NCI-H526 (cell line): ENCODE results near the gene ABAT.
"Not testable (repeated sequence)": the region's sequence is repeated elsewhere in the genome, so short reads cannot be mapped to it uniquely, and the experiment has no call there.

Experiments used
- DNase-seq, 2 experiments: peaks; one replicate each; lab custom pipeline; 2025; lab: John Stamatoyannopoulos, UW

The ABAT gene

GRCh38 chr16:8742068-8742467 is 67.7 kb downstream of the ABAT start:
- DNase-seq = no peak

- DNase-seq = not testable (repeated sequence)
Observed at GRCh38 chr16:8748944-8749343, 74.5 kb downstream of the ABAT start.

GRCh38 chr16:8751481-8752311 is 77.3 kb downstream of the ABAT start:
- DNase-seq = no peak

- DNase-seq = no peak
Observed at GRCh38 chr16:8752706-8753105, 78.3 kb downstream of the ABAT start.

DNA sequence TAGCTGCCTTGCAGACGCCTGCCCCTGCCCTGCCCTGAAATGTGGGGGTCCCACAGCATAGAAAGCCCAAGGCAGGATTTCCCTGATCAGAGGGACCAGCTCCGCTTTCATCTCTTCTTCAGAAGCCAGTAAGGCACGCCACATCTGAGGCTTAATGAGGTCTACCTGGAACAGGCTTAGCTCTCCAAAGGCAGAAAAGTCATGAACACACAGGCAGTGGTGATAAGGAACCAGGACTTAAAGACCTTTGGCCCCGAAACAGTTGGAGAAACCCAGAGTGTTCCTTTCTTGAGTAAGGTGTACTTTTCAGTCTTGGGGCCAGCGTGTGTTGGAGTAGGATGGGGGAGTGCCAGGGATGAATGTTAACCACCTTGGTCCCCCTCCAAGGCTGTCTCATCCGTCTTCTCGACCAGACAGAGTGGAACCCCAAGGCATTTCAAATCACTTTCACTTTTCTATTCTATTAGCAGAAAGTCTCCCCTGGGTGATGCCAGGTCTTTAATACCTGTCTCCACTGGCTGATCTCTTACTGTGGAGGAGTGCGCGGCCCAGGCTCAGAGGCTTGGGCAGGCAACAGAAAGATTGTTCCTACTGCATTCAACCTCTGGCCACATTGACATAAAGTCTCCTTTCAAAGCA is 79.1 kb downstream of the ABAT start:
- no peak for DNase-seq

DNA sequence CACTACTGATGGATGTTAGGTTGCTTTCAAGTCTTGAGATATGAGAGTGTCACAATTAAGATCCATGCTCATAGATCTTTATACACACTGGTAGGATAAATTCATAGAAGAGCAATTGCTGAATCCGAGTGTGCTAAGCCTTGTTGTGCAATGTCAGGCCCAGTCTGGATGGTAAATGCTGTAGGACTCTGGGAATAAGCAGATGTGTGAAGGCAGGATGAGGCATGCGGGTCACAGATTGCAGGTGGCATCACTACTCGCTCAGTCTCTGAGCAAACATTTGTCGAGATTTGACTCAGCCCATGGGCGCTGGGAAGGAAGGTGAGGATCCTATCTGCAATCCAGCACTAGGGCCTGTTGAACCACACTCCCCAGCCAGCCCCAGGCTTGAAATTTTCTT is 82.3 kb downstream of the ABAT start:
- DNase-seq = no peak

DNA sequence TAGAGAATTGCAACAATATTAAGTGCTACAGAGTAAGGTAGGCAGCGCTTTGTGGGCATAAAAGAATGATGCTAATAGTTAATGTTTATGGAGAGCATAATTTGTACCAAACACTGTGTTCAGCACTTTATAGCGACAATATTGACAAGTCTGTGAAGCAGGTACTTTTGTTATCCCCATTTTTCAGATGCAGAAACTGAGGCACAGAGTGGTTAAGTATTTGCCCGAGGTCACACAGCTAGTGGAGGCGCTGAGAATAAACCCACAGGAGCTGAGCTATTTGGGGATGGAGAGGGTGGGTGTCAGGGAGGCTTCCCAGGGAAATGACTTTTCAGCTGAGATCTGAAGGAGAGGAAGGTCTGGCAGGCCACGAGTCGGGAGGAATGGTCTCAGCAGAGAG is 83.6 kb downstream of the ABAT start:
- no peak for DNase-seq

- no peak for DNase-seq
Observed at GRCh38 chr16:8760021-8760420, 85.6 kb downstream of the ABAT start.

DNA sequence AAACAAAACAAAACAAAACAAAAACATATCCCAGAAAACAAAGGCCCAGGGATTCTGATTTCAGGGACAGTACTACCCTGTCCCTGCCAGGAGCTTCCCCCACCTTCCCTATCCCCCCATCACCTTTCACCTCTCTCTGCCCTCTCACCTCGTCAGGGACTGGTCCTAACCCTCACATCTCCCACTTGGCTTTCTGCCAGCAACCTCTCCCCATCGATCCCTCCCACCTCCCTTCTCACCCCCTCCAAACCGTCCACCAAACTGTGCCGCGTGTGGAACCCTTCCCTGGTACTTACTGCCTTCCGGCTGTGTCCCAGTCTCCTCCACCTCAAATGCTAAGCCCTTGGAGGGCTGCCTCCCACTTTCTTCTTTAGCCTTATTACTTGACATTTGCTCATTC is 86.7 kb downstream of the ABAT start:
- no peak for DNase-seq

DNA sequence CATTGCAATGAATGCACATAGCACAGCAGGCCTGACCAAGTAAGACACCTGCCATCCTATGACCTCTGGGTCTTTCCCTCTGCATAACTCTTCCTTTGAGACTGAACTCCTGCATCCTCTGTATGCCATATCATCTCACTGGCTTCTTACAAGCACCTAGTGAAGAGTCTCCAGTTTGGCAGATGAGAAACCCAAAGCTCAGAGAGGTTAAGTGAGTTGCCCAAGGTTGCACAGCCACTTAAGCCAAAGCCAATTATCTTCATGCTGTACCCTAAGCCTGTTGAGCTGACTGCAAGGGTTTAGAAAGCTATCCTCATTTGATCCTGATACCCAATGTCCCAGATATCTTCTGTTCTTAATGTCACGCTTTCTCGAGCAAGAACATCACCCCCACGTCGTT is 87.8 kb downstream of the ABAT start:
- no peak for DNase-seq

DNA sequence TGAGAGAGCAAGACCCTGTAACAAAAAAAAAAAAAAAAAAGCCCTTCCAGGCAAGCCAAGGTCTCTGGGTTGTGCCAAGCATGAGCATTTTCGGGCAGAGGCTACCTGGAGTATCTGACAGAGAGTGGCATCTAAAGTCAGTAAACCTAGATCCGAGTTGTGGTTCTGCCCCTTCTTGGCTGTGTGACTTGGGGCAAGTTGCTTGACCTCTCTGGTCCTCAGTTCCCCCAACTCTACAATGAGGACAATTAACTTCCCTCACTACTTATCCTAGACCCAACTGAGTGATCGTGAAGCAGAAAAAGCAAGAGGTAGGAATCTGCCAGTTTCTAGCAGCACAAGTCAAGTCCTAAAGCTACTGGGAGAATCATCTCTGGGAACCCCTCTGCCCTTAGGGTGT is 88.7 kb downstream of the ABAT start:
- no peak for DNase-seq

DNA sequence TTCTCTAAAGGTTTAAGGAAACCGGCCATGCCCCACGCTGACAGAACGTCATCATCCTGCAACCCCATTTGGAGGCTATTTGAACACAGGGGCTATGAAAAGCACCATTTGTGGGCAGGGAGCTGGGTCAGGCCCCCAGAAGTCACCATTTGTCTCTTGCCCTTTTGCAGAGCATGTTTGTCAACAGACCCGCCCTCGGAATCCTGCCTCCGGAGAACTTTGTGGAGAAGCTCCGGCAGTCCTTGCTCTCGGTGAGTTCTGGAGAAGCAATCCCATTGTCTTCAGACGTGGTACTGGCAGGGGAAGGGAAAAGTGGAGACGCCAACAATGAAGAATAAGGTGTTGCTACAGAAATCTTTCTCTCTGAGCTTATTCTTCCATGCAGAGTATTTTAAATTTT is 89.5 kb downstream of the ABAT start:
- DNase-seq = no peak

DNA sequence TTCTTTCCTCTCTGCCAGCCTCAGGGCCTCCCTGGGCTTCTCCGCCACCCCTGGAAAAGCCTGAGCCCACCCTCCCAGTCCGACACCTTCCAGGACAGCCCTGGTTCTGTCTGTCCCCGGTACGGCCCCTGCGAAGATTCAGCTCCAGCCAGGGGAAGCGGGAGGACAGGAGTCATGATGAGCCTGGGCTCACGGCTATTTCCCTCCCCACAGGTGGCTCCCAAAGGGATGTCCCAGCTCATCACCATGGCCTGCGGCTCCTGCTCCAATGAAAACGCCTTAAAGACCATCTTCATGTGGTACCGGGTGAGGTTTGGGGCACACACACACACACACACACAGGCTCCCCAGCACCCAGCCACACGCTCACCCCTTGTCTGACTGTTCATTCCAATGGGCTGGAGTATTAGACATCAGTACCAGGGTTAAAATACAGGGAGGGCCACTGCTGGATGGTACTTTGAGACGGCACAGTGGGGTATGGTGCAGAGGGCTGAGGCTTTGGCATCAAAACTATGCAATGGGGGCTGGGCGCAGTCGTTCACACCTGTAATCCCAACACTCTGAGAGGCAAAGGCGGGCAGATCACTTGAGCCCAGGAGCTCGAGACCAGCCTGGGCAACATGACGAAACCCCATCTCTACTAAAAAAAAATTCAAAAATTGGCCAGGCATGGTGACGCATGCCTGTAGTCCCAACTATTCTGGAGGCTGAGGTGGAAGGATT is 90.3 kb downstream of the ABAT start:
- no peak for DNase-seq

GRCh38 chr16:8767176-8767575 is 92.8 kb downstream of the ABAT start:
- no peak for DNase-seq

GRCh38 chr16:8768283-8768682 is 93.9 kb downstream of the ABAT start:
- DNase-seq = no peak

GRCh38 chr16:8768692-8769091 is 94.3 kb downstream of the ABAT start:
- DNase-seq = no peak

DNA sequence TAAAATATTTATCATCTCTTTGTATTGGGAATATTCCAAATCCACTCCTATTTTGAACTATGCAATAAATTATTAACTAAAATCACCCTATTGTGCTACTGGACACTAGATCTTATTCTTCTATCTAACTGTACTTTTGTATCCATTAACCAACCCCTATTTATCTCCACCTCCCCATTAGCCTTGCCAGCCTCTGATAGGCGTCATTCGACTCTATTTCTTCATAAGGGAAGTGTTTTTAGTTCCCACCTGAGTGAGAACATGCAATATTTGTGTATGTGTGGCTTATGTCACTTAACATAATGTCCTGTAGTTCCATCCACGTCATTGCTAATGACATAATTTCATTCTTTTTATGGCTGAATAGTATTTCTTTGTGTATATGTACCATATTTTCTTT is 99.1 kb downstream of the ABAT start:
- no peak for DNase-seq

- DNase-seq = no peak
Observed at GRCh38 chr16:8774208-8774607, 99.8 kb downstream of the ABAT start.

DNA sequence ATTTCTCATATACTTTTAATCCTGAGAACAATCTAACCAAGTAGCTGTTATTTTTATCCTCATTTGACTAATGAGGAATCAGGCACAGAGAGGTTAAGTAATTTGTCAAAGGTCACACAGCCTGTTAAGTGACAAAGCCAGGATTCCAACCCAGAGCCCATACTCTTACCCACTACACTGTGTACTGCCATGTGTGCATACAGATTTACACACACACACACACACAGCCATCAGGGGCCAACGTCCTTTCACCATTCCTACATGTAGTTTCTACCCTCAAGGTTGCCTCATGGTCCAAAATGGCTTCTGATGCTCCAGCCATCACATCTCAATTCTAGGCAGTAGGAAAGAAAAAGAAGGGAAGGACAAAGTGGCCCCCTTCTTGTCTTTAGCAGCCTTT is 100.9 kb downstream of the ABAT start:
- DNase-seq = no peak

DNA sequence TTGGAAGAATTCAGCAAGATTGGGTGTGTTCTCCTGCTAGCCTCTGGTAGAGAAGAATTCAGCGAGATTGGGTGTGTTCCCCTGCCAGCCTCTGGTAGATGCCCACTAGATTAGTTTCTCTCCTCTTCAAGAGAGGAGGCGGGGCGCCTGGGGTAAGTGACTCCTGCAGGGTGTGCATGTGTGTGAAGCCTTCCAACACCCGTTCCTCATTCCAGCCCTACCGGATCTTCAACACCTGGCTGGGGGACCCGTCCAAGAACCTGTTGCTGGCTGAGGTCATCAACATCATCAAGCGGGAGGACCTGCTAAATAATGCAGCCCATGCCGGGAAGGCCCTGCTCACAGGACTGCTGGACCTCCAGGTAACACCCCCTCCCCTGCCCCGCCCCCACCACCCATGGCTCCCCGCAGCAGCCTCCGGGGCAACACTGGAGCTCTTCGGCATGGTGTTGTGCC is 101.7 kb downstream of the ABAT start:
- DNase-seq = no peak

GRCh38 chr16:8777217-8777616 is 102.8 kb downstream of the ABAT start:
- no peak for DNase-seq

- no peak for DNase-seq
Observed at GRCh38 chr16:8781797-8782196, 107.4 kb downstream of the ABAT start.

DNA sequence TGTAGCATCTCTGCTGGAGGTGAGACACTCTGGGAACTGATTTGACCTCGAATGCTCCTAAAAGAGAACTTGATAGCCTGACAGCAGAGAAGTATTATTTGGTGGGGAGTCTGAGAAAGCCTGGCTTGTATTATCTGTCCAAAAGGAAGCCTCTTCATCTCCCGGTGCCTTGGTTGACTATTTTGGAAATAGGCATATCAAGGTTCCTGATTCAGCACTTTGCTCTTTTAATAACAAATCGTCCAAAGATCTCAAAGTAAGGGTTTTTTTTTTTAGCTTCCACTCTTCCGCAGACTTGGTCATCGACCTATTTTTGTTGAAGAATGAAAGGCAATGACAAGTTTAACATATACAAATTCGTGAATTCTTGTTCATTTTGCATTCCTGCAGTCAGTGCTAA is 108.3 kb downstream of the ABAT start:
- no peak for DNase-seq
